Peyer's patch (tissue), 4 donors: Measurements from ENCODE around the gene AP5S1. TPM values are rescaled to one million over a fixed set of nuclear protein-coding genes. Genes with fewer than 3 reads are reported as not detected.

Experiments
- DNase-seq, 3 donors: peaks; one replicate each; pipeline ENCODE4 v3.0.0-alpha.2; 2017 to 2019
- H3K27ac ChIP-seq, 4 donors: fragments of 200-600 bp; sonication (generic); one replicate each; pipeline ENCODE4 v1.5.1; 2016 to 2019
- H3K27me3 ChIP-seq, 2 donors: fragments of 200-600 bp; sonication (generic); one replicate each; pipeline ENCODE4 v1.5.1; 2019
- H3K36me3 ChIP-seq, 3 donors: fragments of 200-600 bp; sonication (generic); one replicate each; pipeline ENCODE4 v1.5.1; 2016 to 2019
- H3K4me1 ChIP-seq, 4 donors: fragments of 200-600 bp; sonication (generic); one replicate each; pipeline ENCODE4 v1.5.1; 2016 to 2019
- H3K4me3 ChIP-seq, 4 donors: fragments of 200-600 bp; sonication (generic); 1 replicate in 3 of 4; 2 replicates in 1 of 4; pipeline ENCODE4 v1.5.1; 2016 to 2019; ENCODE audit warnings: mild to moderate bottlenecking in 1 of 4
- H3K9me3 ChIP-seq, 4 donors: fragments of 200-600 bp; sonication (generic); one replicate each; pipeline ENCODE4 v1.5.1; 2016 to 2019; ENCODE audit warnings: mild to moderate bottlenecking in 1 of 4
- POLR2A ChIP-seq, 2 donors: fragments of 450-650 bp; IDR thresholded peaks; one replicate each; pipeline ENCODE4 v1.5.1; 2017; ENCODE audit warnings: antibody characterized with exemption in 2 of 2, mild to moderate bottlenecking in 2 of 2, moderate library complexity in 2 of 2
- total RNA-seq, 4 donors: library from RNA; depleted of rRNA; stranded (reverse); fragments of >200 nt; gene quantifications; one replicate each; pipeline ENCODE4 v1.1.0, GENCODE V29; 2016
- TF ChIP-seq, protein P1 (sequence below), 6 experiments: fragments of 450-650 bp in 4 of 6; fragments of 200-600 bp in 2 of 6; sonication (generic) in 1 of 6; IDR thresholded peaks; one replicate each; pipeline ENCODE4 v1.5.1; 2017 to 2019; ENCODE audit warnings: antibody characterized with exemption in 6 of 6, mild to moderate bottlenecking in 3 of 6, moderate library complexity in 1 of 6

The AP5S1 gene
- total RNA-seq, 4 donors from 2014 or later: 11.6 to 26.4 (median 22.5) TPM

DNA sequence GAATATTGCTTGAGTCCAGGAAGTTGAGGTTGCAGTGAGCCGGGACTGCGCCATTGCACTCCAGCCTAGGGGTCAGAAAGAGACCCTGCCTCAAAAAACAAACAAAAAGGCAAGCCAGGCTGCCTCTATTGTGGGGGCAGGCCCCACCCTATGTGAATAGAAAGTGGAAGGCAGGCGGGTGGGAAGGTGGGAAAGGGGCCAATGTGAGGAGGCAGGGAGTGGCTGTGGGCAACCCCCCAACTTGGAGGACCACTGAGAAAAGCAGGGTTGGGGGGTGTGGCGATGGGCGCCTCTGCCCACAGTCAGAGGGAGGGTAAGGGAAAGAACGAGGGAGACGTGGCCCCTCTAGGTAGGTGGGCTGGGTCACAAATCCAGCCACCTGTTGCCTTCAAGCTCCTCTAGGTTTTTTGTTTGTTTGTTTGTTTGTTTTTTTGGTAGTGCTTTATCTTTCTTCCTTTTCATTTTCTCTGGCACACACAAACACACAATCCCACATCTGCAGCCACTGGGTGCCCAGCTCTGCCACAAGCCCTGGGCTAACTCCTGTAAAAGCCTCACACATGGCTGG is 5.3 kb upstream of the AP5S1 start:
- Histone ChIP-seq H3K27me3 (no peaks in the 10 kb centered on the region), H3K9me3 (no peaks in the 10 kb centered on the region), H3K27ac (no peak overlapping the region), H3K4me1 (peaks cover 0 to 35% (median 6%) of the 10 kb centered on the region in 4 donors), H3K36me3 (no peaks in the 10 kb centered on the region), H3K4me3 (no peak overlapping the region)
- DNase-seq: peak in 1 of 3 donors; percentile 28
- TF ChIP-seq, protein P1, sequence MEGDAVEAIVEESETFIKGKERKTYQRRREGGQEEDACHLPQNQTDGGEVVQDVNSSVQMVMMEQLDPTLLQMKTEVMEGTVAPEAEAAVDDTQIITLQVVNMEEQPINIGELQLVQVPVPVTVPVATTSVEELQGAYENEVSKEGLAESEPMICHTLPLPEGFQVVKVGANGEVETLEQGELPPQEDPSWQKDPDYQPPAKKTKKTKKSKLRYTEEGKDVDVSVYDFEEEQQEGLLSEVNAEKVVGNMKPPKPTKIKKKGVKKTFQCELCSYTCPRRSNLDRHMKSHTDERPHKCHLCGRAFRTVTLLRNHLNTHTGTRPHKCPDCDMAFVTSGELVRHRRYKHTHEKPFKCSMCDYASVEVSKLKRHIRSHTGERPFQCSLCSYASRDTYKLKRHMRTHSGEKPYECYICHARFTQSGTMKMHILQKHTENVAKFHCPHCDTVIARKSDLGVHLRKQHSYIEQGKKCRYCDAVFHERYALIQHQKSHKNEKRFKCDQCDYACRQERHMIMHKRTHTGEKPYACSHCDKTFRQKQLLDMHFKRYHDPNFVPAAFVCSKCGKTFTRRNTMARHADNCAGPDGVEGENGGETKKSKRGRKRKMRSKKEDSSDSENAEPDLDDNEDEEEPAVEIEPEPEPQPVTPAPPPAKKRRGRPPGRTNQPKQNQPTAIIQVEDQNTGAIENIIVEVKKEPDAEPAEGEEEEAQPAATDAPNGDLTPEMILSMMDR (IDR thresholded peaks at IDR 0.05): no peak
- TF ChIP-seq POLR2A (IDR thresholded peaks at IDR 0.05): no peak

- Histone ChIP-seq H3K9me3 (no peaks in the 10 kb centered on the region), H3K4me3 (no peak overlapping the region), H3K27ac (peak overlapping the region in 1 of 4 donors; percentile 42), H3K4me1 (peaks cover 0 to 31% (median 6%) of the 10 kb centered on the region in 4 donors), H3K27me3 (no peaks in the 10 kb centered on the region), H3K36me3 (no peaks in the 10 kb centered on the region)
- TF ChIP-seq, protein P1 (IDR thresholded peaks at IDR 0.05): no peak
- no peak for TF ChIP-seq POLR2A (IDR thresholded peaks at IDR 0.05)
- DNase-seq: peak in 2 of 3 donors; percentile 34 to 43
Measured at GRCh38 chr20:3815703-3816315, 4.5 kb upstream of the AP5S1 start.

- TF ChIP-seq, protein P1 (IDR thresholded peaks at IDR 0.05): peak in 5 of 6 experiments; percentile 29 to 84 (median 80)
- peak in 1 of 2 donors; percentile 14 for TF ChIP-seq POLR2A (IDR thresholded peaks at IDR 0.05)
- peaks cover 0 to 15% (median 6%) of the 10 kb centered on the region in 4 donors for H3K4me1 ChIP-seq
- DNase-seq: peak in 2 of 3 donors; percentile 74 to 85
- H3K4me3 ChIP-seq: no peak overlapping the region
- no peaks in the 10 kb centered on the region for H3K9me3 ChIP-seq
- no peaks in the 10 kb centered on the region for H3K27me3 ChIP-seq
- peak overlapping the region; percentile 17 to 95 (median 58) for H3K27ac ChIP-seq
- peaks cover 0 to 16% (median 0%) of the 10 kb centered on the region in 3 donors for H3K36me3 ChIP-seq
Measured at GRCh38 chr20:3818155-3819151, 1.9 kb upstream of the AP5S1 start.

- H3K27ac ChIP-seq: peak overlapping the region; percentile 93 to 99 (median 96)
- H3K4me1 ChIP-seq: peaks cover 0 to 12% (median 6%) of the 10 kb centered on the region in 4 donors
- peak in 1 of 3 donors; percentile 49 for DNase-seq
- H3K9me3 ChIP-seq: no peaks in the 10 kb centered on the region
- H3K4me3 ChIP-seq: peak overlapping the region; percentile 60 to 93 (median 70)
- TF ChIP-seq, protein P1 (IDR thresholded peaks at IDR 0.05): no peak
- TF ChIP-seq POLR2A (IDR thresholded peaks at IDR 0.05): no peak
- H3K36me3 ChIP-seq: peaks cover 0 to 27% (median 0%) of the 10 kb centered on the region in 3 donors
- H3K27me3 ChIP-seq: no peaks in the 10 kb centered on the region
Measured at GRCh38 chr20:3819411-3820047, 818 bp upstream of the AP5S1 start.
